HL-60/S4 (cell line): ENCODE data around the gene ABCC11.

Experiments
- in situ Hi-C: fragments of 300-500 bp; cut with MboI; formaldehyde crosslinking; loops from 2 replicates; pipeline ENCODE4 v1.14.3; 2022; ENCODE audit warnings: low sequenced_read_pairs

Gene ABCC11

DNA sequence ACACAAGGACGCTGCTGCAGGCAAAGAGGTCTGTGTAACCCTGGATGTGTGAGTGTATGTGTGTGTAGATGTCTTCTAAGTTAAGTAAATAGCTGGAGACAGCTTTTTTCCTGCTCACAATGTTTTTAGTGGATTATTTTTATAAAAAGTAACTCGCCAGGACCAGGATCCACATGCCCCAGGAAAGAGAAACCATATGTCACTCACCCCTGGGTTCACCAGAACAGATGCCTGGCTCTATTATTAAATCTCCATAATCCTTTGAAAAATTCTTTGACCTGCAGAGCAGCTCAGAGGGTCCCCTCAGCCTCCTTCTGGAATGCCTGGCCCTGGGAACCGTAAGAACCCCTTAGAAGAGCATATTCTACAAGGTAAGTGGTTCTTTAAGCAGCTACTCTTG is 109.5 kb downstream of the ABCC11 start:
- in situ Hi-C loops = no loop called here

DNA sequence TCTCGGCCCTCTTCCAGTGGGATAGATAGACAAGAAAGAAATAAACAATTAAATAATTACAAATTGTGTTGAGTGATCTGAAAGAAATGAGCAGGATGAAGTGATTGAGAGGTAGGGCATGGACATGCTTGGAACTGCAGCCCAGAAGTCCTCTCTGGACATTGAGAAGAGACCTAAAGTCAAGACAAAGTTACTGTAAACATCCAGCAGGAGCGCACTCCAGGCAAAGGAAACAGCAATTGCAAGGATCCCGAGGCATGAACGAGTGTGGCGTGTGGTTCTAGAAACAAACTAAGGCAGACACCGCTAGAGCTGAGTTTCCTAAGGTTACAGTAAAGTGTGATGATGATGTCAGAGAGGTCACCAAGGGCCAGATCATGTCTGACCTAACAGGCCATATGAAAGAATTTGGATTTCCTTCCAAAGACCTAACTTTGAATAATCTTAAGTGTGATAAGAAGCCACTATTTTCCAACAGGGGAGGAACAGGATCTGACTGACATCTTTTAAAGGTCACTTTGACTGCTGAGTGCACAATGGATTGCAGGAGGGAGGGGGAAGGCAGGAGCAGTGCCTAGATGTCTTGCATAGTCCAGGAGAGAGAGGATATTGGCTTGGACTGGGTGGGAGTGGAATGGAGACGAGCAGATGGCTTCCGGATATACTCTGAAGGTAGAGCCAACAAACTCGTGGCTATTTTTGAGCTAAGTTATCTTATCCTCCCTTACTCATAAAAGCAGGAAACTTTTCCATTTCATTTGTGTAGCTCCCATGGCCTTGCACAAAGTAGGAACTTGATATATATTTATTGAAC is 110.6 kb downstream of the ABCC11 start:
- in situ Hi-C loops = no loop called here

DNA sequence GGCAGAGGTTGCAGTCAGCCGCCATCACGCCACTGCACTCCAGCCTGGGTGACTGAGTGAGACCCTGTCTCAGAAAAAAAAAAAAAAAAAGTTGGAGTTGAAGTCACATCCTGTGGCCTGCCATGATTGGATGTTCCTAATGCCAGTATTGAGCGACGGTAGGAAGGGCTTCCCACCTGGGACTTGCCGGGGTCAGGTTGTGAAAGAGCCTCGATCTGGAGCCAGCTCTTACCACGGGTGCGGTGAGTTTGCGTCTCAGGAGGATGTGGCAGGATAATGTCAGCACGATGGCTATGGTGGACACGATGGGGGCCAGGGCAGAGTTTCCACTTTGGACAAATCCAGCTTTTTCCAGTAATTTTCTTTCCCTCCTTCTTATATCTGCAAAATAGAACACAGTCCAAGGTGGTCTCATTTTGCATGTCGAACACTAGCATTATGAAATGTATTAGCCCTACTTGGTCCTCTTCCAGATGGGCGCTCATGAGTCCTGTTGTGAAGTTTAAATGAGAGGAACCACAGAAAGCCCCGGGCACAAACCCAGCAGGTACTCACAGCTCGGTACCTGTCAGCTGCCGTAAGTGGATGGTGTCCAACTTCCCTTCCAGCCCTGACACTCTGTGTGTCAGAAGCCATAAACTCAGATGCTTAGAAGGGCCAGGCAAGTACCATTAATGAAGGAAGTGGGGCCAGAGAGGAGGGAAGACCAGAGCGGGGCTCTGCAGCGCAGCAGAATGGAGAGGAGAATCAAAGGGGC is 113.7 kb downstream of the ABCC11 start:
- in situ Hi-C loops = no loop called here

DNA sequence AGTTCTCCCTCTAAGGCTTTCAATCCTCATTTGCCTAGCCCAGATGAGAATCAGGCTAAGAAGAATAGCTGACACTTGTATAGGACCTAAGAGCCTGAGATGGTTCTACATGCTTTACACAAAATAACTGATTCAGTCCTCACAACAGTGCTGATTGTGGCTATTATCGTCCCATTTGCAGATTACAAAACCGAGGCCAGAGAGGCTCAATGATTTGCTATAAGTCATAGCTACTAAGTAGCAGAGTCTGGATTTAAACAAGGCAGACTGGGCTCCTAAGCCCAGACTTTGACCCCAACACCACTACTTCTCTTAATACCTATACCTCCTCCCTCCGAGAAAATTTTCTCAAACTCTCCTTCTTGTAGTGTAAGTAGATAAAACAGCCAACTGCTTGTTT is 114.6 kb downstream of the ABCC11 start:
- in situ Hi-C loops = no loop called here

DNA sequence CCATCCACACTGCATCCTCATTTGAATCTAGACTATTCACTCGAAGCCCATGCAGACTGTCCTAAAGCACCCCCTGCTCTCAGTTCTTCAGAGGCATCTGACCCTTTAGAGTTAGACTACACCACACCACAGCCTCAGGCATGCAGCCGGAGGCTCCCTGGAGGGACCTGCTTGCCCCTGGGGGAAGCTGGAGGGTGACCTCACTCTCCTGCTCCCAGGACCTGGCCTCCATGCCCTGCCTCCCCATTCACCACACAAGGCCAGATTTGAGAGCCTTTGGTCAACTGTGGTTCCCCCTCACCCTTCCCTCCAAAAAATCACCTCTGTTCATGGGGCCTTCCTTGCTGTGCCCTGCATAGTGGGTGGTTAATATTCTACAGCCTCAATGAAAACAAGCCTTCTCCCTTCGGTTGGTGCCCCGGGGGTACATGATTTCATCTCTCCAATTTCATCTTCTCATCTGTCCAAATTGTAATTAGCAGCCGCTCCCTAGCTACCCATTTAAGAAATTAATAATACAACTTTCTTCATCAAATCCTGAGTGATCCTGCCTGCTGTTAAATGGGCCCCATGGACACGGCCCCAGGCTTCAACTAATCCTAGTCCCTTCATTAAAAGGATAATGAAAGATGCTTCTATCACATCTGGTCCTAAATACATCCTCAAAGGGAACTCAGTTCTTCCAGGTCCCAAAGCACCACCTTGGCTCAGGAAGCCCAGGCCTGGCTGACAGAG is 116.0 kb downstream of the ABCC11 start:
- in situ Hi-C loops = no loop called here

DNA sequence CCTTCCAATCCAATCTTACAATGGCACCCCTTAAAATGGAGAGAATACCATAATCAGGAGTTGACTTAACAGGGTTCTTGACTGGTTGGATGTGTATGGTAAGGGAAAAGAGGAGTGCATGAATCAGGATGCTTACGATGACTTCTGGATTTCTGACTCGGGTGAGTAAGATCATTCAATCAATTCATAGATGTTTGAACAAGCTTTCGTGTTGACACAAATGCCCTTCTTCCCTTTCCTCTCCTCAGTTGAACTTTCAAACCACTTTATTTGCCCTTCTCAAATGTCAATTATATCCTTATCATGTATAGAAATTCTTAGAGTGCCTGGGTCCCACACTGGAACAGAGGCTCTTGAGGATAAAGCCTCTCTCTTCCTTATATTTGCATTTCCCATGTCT is 117.4 kb downstream of the ABCC11 start:
- in situ Hi-C loops = no loop called here

DNA sequence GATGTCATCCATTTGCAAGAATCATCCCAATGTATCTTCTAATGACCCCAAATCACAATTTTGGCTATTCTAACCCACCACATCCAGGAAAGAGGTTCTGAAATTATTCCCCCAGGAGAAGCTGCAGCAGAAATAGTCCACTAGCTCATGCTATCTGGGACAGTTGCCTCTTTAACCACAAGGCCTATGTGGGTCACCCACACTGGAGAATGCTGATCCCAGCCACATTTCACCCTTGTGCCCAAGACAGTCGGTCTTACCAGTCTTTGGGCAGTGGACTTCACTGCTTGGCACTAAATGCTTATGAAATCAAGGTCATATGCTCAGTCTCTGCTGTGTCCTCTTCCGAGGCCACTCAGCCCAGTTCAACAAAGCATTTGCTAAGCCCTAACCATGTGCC is 118.6 kb downstream of the ABCC11 start:
- in situ Hi-C loops = no loop called here

DNA sequence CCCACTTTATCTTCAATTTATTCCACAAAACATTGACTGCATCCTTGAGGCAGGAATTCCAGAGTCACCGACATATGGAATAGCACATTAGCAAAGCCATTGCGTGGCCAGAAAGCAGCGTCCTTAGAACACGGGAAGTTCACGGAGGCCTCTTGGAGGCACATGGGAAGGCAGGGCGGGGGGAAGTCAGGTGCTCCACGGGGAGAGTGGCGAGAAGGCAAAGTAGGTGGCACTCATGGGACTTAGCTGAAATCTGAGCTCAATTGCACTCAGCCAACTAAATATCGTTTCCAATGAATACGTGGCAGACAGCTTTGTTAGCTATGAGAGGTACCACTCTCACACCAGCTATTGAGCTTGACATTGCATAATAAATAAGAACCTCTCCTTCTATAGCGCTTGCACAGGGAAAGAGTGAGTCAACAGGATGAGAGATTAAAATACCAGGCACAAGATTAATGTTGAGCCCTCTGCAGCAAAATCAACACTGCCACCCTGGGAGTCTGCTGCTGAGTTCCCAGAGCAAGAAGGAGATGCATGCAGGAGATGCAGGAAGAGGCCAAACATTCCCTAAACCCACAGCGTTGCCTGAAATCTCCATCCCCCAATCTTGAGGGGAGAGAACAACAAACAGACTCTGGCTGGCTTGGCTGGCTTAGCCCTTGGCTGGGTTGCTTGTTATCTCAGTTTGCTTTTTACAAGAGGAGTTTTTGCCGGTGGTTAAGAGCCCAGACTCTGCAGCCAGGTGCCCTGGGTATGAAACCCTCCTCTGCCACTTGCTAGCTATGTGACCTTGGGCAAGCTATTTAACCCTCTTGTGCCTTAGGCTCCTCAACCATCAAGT is 120.3 kb downstream of the ABCC11 start:
- in situ Hi-C loops = no loop called here

DNA sequence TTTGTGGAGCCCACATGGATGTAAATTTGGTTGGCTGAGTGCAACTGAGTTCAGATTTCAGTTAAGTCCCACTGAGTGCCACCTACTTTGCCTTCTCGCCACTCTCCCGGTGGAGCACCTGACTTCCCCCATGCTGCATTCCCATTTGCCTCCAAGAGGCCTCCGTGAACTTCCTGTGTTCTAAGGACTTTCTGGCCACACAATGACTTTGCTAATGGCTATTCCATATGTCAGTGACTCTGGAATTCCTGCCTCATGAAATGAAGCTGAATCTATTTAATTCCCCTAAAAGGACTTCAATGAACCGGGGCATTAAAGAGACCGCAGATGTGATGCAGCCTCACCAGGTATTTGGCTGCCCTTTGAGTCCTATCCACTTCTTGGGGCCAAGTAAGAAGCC is 121.5 kb downstream of the ABCC11 start:
- in situ Hi-C loops = no loop called here

DNA sequence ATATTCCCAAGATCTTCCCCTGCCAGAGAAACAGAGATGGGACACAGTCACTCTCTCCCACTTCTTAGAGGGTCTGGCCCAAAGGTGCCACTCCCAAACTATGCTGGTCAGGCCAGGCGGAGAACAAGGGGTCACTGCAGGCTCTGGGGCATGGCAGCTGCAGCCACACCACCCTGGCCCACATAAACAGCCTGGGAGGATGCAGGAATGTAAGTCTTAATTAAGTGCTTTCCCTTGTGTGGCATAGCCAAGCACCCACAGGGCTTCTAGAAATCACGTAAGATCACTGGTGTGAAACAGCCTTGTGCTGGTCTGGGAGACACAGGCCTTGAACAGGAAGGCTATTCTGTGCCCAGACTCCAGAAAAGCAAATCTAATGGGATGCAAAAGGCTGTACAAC is 123.1 kb downstream of the ABCC11 start:
- in situ Hi-C loops = no loop called here

DNA sequence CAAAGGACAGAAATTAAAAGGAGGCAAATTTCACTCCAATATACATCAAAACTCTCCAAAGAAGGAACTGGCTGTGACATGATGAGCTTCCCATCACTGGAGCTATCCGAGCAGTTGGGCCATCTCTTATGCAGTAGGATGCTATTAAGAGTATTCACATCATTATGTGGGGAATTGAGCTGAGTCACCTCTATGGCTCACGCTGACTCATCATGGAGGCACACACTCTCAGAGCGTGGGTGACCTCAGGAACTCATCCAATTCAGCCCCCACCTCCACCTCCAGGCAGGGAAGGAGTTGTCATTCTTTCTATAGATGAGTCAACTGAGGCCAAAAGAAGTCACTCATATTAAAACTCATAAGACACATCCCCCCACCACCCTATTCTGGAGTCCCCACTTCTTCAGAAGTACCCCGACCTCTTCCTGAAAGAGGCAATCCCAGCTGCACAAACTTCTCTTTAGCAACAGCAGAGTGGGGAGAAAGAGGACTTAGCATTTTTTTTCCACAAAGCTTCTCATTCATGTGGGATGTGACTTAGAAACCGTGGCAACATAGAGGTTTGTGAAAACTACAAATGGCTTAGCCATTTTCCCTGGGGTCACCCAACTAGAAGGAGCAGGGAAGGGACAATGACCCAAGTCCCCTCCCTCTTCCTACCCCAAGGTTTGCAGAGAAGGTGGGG is 124.1 kb downstream of the ABCC11 start:
- in situ Hi-C loops = no loop called here

DNA sequence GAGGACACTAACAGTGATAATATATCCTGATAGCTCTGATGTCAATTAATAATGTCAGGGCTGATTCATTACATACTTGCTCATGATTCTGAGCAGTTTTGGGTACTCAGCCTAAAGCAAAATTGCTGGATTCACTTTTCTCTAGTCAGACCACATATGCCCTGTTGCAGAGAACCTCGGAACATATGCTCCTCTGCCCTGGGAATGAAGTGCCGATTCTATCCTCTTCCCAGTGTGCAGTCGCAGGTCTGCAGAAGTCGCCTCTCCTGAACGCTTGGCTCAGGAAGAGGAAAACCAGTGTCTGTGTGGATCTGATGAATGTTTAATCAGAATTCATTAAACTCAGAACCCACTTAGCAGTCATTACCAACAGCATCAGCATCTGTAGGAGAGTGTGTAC is 126.1 kb downstream of the ABCC11 start:
- in situ Hi-C loops = no loop called here

DNA sequence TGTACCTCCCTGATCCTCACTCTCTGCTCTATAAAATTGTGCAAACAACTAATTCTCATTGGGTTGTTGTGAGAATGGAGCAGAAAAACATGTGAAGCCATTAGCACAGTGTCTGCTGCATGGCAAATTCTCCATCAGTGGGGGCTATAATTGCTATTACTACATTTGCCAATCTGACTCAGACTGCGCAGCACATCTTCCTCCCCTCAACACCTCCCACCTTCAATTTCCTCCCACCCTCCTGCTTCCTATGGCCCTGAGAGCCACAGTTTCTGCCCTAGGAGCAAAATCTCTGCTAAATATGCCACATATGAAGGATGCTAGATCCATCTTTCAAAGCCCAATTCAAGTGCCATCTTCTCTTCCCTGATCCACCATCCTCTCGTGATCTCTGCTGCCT is 128.5 kb downstream of the ABCC11 start:
- in situ Hi-C loops = no loop called here

DNA sequence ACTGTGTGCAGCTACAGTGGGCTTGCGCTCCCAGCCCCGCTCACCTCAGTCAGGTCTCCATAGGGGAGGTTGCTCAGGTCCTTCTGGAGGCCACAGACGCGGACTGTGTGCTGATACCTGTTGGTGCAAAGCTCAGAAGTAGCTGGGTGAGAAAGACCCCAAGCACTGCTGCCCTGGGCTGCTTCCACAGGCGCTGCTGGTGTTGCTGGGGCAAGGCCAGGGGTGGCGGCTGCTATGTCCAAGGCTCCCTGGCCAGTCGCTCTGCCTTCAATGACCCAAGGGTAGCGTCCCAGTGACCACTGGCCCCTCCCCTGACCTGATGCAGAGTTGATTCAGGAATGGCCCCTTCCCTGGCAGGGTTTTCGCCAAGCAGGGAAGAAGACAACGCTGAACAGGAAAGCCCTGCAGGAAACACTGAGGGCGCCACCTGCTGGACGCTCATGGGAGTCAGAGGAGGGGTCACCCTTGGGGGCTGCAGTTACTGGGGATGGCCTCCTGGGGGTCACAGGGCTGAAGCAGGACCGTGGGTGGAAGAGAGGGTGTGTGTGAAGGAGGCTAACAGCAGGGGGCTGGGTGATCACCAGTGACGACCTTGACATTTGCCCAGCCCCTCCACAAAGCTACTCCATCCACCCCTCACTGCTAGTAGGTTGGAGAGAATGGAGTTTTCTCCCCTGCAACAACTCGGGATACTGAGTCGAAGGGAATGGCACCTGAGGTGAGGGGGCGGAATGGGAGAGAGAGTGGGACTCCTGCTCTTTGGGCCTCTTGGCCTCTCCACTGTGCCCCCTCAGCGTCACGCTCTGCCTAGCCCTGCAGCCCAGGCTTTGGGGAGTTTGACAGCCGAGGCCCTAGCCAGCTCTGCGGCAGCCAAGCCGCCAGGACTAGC is 129.9 kb downstream of the ABCC11 start:
- in situ Hi-C loops = no loop called here
